HG02763 (cell line): ENCODE measurements around the gene TMEM132C.

Experiments used
- ATAC-seq: cut with Tn5 transposase; IDR thresholded peaks from one replicate; pipeline ENCODE4 v1.9.1; 2021; ENCODE audit warnings: mild to moderate bottlenecking, moderate library complexity; ENCODE audit not compliant: unreplicated experiment

The TMEM132C gene

DNA sequence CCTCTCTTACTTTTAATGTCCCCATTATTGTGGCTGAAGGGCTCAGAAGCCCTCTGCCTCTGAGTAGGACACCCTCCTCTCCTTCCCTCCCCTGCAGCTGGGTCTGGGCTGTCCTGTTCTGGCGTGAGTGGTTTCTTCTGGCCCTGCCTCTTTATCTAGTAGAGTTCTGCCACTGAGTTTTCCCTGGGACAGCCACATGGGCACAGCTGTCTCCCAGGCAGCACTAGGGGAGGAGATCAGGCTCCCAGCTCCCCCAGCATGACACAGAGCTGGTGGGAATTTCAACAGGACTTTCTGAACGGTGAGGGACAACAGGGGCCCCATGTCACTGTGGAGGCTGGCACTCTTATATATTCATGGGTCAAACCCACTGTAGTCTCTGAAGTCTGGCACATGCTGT lies 21.4 kb downstream of the TMEM132C start:
- no peak for ATAC-seq

DNA sequence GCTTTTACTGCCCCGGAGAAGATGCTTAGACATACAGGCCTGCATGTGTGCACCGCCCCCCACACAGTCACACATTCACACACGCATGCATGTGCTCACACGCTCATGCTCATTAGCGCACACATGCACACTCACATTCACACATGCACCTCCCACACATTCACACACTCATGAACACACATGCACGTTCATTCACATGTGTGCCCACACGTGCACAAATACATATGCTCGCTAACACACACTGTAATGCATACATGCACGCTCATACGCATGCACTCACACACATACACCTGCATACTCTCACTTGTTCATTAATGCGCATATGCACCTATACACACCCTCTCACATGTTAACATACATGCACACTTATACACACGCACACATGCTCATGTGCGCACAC lies 21.9 kb downstream of the TMEM132C start:
- no peak for ATAC-seq

DNA sequence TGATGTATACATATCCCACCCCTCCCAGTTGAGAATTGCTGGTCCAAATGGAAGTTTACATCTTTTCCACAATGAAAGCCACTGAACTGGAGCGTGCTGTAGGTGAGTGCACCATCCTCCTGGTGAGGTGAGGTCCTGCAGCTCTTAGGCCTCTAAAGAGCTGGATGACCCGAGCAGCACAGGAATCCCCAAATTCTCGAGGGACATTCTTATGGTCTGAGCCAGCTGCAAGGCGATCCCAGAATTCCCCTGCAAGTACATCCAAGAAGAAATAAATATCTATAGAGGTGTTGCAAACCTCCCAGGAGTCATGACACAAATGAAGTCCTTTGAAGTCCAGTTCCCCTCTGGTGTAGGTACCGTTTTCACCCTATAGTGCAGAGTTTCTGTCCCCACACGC lies 24.0 kb downstream of the TMEM132C start:
- no peak for ATAC-seq

GRCh38 chr12:128298091-128298748 lies 31.2 kb downstream of the TMEM132C start:
- no peak for ATAC-seq

DNA sequence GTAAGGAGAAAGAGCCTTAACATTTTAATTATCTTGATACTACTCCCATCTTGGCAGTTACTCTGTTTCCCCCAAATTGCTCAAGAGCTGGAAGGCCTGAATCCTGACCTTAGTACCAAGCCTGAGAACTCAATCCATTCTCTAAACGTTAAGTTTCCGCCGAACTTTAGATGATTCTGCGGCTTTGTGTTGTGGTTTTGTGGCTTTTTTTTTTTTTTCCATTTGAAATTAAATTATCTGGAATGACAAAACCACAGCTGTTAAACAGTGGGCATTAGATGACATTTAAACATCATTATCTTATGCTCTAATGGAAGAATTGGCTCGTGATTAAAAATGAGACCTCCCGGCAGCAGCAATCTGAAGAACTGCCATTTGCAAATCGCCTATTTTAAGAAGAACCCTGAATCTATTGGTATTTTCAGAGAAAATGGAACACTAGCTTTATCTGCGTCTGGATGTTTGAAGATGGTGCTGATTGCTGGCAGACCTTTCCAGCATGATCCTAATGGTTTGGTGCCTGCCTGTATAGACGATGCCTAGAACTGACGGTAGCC lies 38.4 kb downstream of the TMEM132C start:
- no peak for ATAC-seq

- no peak for ATAC-seq
Observed at GRCh38 chr12:128307791-128308190, 40.8 kb downstream of the TMEM132C start.

DNA sequence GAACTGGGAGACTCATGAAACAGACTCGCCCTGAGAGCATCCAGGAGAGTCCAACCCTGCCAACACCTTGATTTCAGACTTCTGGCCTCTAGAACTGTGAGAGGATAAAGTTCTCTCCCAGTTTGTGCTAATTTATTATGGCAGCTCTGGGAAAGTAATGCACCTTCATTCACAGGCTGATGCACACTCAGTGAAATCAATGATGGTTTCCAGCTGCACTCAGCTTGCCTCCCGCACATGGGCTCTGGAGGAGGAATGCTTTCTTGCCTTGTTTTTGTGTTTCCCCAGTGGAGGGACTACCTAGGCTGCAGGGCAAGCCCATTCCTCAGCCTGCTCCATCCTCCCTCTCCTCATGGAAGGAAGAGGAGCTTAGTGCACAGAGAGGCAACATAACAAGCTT lies 45.7 kb downstream of the TMEM132C start:
- ATAC-seq, result no peak

- ATAC-seq, result no peak
Observed at GRCh38 chr12:128313931-128314330, 47.0 kb downstream of the TMEM132C start.

- no peak for ATAC-seq
Observed at GRCh38 chr12:128314611-128315010, 47.6 kb downstream of the TMEM132C start.

- ATAC-seq, result no peak
Observed at GRCh38 chr12:128316078-128316477, 49.1 kb downstream of the TMEM132C start.

GRCh38 chr12:128316973-128317526 lies 50.1 kb downstream of the TMEM132C start:
- no peak for ATAC-seq

DNA sequence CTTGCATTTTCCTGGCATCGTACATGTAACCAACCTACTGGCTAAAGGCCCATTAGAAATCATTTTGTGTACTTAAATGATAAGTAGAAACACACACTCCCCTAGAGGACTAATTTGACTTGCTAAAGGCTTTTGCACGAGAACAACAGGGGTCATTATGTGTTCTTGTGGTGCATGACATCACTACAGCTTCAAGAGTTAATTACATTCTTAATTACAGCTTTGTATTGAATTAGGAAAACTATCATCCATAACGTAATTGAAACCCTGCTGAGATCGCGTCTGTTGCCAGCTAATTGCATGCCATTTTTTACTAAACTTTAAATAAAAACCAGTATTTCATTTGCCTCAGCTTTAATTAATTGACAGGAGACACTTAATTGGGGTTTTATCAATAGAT lies 51.4 kb downstream of the TMEM132C start:
- no peak for ATAC-seq

DNA sequence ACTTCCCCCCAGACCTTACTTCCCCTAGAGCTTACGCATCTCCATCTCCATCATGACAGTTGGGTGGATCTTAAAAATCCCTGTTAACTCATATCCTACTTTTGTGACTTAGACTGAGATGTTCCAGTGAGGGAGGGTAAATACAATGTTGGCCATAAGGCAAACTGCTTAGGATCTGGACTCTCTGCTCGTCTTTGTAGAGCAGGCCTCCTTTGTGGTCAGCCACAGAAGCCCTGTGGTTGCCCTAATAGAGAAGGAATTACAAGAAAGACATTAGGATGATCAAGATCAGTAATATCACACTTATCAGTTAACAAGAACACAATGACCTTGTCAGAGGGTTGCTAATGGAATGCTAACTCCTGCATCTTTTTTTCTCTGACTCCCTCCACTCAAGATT lies 52.0 kb downstream of the TMEM132C start:
- no peak for ATAC-seq

- no peak for ATAC-seq
Observed at GRCh38 chr12:128322341-128322740, 55.4 kb downstream of the TMEM132C start.

DNA sequence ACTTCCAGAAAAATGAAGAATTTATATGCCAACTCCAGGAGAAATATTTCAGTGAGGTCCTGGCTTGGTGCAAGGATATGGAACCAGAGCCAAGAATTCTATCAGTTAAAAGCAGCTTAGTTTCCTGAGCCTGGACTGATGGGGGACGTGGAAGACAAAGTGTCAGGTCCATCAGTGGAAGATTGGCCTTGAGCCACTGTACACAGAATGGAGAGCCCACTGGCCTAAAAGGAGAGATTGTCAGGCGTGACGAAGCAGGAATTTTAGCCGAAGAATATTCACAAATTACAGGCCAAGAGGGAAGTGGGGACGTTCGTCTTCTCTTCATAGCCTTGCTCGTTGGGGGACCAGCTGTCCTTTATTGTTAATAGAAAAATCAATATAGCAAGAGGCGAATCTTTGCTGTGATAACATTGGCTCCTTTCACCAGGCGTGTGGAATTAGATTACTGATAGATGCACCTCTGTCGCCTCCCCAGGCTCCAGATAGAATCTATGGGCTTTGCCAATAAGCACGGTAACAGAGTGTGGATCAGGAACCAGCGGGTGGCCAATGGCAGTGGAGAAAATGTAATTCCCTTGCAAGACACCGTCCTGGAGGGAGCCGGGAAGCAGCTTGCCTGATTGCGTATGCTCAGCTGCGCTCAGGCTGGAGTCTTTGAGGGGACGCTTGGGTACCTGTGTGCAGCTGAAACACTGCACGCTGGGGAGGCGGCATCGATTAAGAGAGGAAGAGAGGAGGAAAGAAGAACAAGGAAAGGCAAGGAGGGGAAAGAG lies 56.4 kb downstream of the TMEM132C start:
- ATAC-seq, result no peak

GRCh38 chr12:128325646-128326045 lies 58.7 kb downstream of the TMEM132C start:
- no peak for ATAC-seq

DNA sequence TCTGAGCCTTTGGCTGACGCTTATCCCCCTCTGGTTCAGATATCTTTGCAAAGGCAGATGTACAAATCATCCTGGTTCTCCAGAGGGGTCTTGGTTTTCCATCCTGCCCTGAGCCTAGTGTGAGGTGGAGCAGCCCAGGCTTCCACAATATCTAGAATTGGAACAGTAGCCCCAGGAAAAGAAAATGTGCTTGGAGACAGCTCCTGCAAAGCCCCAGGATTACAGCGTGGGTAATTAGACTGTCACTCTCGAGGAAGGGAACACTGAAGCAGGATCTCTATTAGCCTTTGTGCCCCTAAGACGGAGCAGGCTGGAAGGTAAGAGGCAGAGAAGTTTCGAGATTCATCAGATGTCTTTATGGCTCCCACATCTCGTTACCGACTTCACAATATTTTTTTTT lies 59.4 kb downstream of the TMEM132C start:
- no peak for ATAC-seq

DNA sequence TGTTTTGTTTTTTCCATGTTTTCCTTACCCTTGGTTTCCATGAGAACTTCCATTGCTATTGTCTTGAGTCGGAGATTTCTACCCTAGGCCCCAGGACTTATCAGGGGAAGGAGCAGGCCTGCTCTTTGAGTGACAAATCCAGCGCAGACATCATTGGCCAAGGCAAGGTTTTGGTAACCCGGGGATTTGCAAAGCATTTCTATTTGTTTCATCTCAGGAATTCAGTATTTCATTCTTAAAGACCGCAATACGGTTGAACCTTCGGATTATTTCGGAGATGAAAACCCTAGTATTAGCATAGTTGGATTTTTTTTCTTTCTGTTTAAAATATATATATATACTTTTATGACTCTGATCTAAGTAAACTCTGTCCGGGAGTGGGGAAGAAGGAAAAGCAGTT lies 62.0 kb downstream of the TMEM132C start:
- ATAC-seq, result no peak

- ATAC-seq, result no peak
Observed at GRCh38 chr12:128336204-128337070, 69.5 kb downstream of the TMEM132C start.

- no peak for ATAC-seq
Observed at GRCh38 chr12:128337071-128337345, 70.0 kb downstream of the TMEM132C start.

DNA sequence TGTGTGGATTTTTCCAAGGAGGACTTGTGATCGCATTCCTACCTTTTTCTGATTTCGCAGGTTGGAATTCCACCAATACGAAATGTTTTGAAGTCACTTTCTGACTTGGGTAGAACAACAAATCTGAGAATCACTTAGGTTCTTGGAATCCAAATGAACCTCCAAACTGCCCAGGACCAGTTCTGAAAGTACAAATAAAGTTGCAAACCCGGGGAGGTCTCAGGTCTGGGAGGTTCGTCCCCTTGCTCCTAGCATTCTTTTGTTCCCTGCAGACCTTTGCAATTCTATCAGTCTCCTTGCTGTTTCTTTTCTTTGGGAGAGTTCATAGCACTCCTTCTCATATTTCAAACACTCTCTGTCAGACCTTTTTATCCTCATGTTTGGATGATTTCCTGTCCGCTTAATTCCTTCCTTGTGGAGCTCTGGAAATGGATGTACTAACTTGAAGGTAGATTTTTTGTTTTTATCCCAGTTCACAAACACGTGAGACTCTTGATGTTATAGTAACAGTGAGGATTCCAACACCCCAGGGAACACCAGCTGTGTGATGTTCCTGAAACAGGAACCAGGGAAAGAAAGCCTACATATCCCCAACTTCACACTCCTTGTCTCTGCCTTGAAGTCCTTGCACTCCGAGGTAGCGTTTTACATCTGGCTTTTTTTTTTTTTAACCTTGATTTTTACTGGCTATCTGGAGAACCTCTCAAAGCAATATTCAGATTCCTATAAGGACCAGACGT lies 70.6 kb downstream of the TMEM132C start:
- no peak for ATAC-seq
